CMK (cell line): Measurements from ENCODE around the gene MYOZ2.

Source experiments
- DNase-seq: peaks from one replicate; pipeline ENCODE4 v3.0.0-alpha.2; 2010; ENCODE audit warnings: low read depth

Gene MYOZ2

GRCh38 chr4:119135721-119136121 lies at the start of gene MYOZ2:
Gene MYOZ2, plus strand, starts transcription at chr4:119135832. Its CDS starts 694 bp downstream, at chr4:119136526.
- DNase-seq, result no peak

DNA sequence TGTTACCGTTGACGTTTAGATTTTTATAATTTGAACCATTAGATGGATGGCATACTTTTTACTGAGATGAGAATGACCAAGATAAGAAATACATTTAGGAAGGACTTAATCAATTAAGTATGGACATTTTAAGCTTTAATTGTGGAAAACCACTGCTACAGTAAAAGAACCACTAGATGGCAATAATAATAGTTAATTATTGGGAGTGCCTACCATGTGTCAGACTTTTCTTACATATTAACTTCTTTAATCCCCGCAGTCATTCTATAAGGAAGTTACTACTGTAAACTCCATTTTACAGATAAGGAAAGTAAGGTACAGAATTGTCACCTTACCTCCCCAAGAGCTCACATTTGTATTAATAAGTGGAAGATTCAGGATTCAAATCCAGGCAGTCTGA lies 48.5 kb upstream of the MYOZ2 start:
- no peak for DNase-seq

- no peak for DNase-seq
These were observed 48.0 kb upstream of the MYOZ2 start for GRCh38 chr4:119087656-119088055.

DNA sequence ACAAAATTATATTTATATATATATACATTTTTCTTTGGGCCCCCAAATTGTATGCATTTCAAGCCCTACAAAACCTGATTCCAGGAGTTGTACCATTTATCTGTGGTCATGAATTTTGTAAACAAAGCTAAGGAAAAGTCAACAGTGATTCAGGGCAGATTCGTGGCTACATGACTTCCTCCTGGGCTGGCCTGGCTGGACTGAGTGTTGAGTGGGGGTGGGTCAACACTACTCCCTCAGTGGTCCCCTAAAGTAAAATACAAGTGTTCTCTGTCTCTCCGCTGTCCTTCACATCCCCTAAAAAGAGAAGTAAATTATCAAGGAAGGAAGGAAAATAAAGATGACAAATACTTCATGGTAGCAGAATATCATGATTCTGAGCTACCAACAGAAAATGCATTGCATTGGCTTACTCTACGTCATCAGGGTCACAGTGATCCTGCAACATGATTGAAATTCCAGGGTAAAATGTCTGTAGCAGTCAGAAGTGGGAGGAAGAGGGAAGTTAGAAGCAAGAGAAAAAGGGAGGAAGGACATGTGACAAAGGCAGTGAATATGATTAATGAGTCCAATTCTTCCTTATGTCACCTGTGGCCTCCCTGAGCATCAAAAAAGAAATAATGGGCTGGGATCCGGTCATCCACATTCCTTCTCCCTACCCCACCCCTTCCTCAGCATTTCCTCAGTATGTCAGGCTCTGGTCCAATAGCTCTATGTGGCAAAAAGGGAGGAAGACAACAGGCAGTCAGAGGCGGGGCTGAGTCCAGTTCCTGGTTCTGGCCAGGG lies 42.4 kb upstream of the MYOZ2 start:
- no peak for DNase-seq

DNA sequence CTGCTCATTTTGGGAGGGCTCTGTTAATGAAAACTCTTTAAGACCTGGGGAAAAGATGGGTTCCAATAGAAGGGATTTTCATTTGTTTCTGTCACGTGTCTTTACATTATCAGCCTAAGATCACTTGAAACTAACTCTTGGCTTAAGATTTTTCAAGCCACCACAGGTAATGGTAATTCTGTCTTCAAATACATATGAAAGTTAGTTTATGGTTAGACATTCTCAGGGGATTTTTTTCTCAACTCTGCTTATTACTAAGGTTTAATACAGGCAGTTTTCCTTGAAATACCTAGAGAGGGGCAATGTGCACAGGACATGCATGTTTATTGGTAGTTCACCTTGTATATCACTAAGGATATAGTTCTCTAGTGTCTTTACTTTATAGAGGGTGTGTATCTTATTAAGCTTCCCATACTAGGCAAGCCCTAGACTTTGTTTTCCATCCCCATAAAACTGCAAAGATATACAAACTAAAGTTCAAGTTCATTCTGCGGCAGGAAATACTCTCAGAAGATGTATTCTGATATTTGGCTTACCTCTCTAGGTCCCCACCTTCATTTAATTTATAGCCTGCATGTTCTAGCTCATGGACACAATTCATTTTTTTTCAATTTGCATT lies 38.2 kb upstream of the MYOZ2 start:
- DNase-seq, result no peak

DNA sequence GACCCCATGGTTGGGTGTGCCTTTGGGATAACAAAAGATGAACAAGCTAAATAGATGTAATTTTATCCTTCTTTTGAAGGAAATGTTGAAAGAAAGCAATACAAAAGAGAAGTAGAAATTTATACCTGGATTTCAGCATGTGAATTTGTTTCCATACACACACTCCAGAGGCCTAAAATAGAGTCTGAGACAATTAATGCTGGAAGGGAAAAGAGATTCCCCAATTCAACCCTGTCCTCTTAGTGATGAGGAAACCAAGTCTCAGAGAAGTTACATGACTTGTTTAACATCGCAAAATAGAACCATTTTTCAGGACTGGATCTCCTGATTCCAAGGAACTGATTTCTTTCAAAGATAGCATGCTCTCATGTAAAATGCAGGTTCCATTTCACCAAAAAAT lies 37.3 kb upstream of the MYOZ2 start:
- no peak for DNase-seq

DNA sequence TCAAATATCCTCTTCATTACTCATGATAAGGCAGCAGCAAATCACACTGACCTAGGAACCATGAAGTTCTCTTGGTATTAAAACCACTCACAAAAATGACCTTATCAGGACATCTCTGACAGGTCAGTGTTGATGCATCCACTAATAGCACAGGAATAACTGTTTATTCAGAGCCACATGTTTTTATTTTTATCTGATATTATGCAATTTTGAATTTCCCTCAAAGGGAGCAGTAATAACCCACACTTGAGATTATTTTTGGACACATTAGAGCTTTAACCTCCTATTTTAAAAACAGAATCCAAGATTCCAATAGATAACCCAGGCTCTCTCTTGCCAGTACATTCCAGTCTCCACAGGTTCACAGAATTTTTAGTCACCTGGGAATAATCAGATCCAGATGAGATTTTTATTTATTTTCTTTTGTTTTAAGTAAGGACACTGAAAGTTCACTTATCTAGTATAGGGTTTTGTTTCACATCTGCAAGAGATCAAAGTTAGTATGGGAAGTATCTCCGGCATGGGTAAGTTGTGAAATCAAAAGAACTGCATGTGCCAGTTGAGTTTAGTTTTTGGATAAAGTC lies 36.3 kb upstream of the MYOZ2 start:
- no peak for DNase-seq

GRCh38 chr4:119100655-119101054 lies 35.0 kb upstream of the MYOZ2 start:
- DNase-seq, result no peak

GRCh38 chr4:119103263-119103662 lies 32.4 kb upstream of the MYOZ2 start:
- DNase-seq, result no peak

GRCh38 chr4:119104644-119105273 lies 30.9 kb upstream of the MYOZ2 start:
- no peak for DNase-seq

GRCh38 chr4:119105605-119106004 lies 30.0 kb upstream of the MYOZ2 start:
- DNase-seq, result no peak

DNA sequence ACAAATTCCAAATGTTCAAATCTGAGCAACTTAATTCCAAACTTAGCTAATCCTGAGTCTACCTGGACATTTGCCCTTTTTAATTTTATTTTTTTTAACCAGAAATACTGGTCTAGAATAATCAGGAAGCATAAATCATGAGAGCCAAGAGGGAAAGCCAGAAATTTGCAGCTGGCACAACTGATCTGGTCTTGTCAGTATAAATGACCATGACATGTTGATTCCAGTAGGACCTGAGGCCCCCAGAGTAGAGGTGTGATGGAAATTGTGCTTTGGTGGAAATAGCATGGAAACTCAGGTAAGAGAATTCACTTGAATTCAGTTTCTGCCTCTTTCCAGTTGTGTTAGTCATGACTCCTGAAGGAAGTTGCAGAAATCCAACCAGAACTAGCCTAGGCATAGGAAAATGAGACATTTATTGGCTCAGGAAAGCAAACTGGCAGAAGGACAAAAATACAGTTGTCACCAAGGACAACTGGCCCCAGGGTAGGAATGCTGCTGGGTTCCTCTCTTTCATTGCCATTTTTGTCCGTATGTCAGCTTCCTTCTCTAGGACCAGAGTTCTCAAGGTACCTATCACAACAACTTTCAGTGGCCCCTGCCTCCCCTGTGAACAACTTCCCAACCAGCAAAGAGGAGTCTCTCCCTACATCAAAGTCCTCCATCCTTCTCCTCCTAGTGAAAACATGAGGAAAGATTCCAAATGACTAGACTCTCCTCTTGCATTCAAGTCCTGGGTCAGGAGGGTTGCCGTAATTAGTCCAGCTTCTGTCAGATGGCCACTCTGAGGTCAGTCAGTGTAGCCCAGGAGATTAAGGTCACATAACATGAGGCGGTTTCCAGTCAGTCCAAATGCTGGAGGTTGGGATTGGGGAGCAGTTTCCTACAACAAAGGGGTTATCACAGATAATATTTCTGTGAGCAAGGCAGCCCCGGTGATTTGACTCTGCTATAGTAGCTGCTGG lies 29.3 kb upstream of the MYOZ2 start:
- DNase-seq, result no peak

GRCh38 chr4:119110121-119110520 lies 25.5 kb upstream of the MYOZ2 start:
- no peak for DNase-seq

GRCh38 chr4:119111296-119111695 lies 24.3 kb upstream of the MYOZ2 start:
- DNase-seq, result no peak

DNA sequence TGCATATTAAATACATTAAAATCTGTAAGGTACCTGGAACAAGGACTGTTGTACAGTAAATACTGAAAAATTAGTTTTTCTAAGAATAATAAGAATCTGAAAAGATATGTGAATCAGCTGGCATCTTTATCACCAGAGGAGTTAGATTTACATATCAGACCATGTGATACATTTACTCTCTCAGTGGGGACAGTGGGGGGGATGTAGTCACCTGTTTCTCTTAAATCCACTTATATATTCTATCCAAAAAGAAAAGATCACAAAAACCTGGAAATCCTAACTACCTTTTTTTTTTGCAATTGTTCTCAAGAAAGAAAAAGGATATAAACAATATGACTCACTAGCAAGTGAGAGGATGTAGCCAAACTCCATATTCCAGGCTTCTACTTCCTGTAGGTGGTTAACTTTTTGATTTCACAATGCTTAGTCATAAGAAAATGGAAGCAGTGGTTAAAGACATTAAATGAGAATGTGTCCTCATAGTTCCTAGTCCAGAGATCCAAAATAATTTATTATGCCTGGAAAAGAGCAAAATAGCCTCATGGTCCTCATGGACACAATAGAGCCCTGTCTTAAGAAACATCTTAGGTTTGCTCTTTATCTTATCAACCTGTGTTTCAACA lies 22.5 kb upstream of the MYOZ2 start:
- DNase-seq, result no peak

DNA sequence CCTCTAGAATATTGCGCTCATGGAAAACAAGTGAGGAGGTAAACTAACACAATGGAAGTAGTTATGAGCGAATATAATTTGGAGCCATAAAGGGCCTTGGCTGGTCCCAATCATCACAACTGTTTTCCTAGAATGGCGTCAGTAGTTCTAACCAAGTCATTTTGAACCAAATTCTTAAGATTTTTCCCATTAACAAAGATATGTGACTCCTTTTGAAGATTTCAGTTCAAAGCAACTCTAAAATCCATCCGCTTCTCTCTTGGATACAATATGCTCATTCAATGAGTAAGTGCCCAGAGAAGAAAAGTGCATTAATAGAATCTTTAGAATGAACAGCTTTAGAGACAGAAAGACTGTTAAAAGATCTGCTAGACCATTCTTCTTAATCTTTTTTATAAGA lies 19.6 kb upstream of the MYOZ2 start:
- DNase-seq, result no peak

- no peak for DNase-seq
These were observed 18.4 kb upstream of the MYOZ2 start for GRCh38 chr4:119116925-119117900.

- DNase-seq, result no peak
These were observed 17.2 kb upstream of the MYOZ2 start for GRCh38 chr4:119118397-119118796.

DNA sequence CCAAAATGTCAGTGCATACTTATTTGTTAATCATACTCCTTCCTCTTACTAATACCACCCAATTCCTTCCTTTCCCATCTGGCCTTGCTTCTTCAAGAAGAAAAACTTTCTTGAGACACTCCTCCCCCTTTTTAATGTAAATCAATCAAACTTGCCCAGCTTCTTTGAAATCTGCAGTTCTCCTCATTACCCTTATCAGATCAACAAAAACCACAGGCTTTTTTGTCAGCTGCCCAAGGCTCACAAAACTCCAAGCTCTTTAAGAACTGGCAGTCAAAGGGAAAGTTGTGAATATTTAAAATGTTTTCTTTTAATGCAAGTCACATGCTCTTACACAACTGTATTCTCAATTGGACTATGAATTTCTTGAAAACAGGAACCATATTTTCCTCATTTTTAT lies 11.3 kb upstream of the MYOZ2 start:
- no peak for DNase-seq

GRCh38 chr4:119125931-119126330 lies 9.7 kb upstream of the MYOZ2 start:
- no peak for DNase-seq
